ENCODE results near the gene RNF115.

RNF115 gene

DNA sequence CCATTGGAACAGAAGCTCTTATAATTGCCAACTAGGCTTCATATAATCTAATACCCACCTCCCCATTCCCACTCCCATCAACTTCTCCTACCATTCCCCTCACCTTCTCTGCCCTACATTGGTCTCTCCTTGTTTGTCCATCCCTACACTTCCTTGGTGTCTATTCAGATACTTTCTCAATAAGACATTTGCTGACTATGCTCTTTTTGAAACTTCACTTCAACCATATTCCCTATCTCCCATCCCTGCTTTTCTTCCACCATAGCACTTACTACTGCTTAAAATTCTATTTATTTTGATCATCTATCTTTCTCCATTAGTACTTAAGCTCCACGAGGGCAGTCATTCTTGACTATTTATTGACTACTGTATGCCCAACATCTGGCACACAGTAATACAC is 64.2 kb downstream of the RNF115 start:
- Histone ChIP-seq H3K18ac (ENCODE audit: low read length) (no peak overlapping the region), H3K4me1 (ENCODE audit: control insufficient read depth in 2 of 2, insufficient read depth in 1 of 2, low read depth in 1 of 2, low read length in 2 of 2) (no peaks in the 10 kb centered on the region), H3K4me3 (ENCODE audit: low read length in 2 of 2) (no peak overlapping the region), H2AK5ac (ENCODE audit: low read depth, low read length) (no peak overlapping the region), H3K4ac (ENCODE audit: low read length) (no peak overlapping the region), H3K9ac (ENCODE audit: low read depth, low read length, poor library complexity) (no peak overlapping the region), H3K27me3 (ENCODE audit: control insufficient read depth in 3 of 3, insufficient read depth in 3 of 3, low read depth in 1 of 3, low read length in 3 of 3) (no peaks in the 10 kb centered on the region), H3K27ac (replicated peaks; ENCODE audit: low read length) (no peak overlapping the region), H4K8ac (ENCODE audit: low read depth, low read length) (no peak overlapping the region), H2BK5ac (ENCODE audit: low read length) (no peak overlapping the region), H2BK12ac (ENCODE audit: low read length) (no peak overlapping the region), H2BK120ac (ENCODE audit: low read depth, low read length) (no peak overlapping the region), H2BK15ac (ENCODE audit: low read length) (no peak overlapping the region), H3K23ac (ENCODE audit: low read depth, low read length, poor library complexity) (no peak overlapping the region), H3K36me3 (replicated peaks in 1 of 2; ENCODE audit: control insufficient read depth in 2 of 2, insufficient read depth in 2 of 2, low read length in 2 of 2) (peaks cover 6 to 64% of the 10 kb centered on the region in 2 donors), H3K79me1 (ENCODE audit: low read depth, low read length) (no peaks in the 10 kb centered on the region), H3K14ac (ENCODE audit: low read length) (no peak overlapping the region), H3K9me3 (replicated peaks in 1 of 2; ENCODE audit: control insufficient read depth in 2 of 2, insufficient read depth in 1 of 2, low read depth in 1 of 2, low read length in 2 of 2) (peaks cover 4 to 25% of the 10 kb centered on the region in 2 donors), H4K91ac (ENCODE audit: low read depth, low read length, poor library complexity) (no peak overlapping the region), H3K4me2 (ENCODE audit: insufficient read depth, low read length, poor library complexity, severe bottlenecking) (no peak overlapping the region), H2AFZ (ENCODE audit: low read length) (no peak overlapping the region)
- DNase-seq (ENCODE audit: low spot score), result no peak
- WGBS, 2 donors (ENCODE audit: extremely low coverage in 2 of 2, insufficient read length in 2 of 2, insufficient replicate concordance in 1 of 2), result no CpG with 5 or more reads among the region's 1 CpG

- Histone ChIP-seq H4K8ac (ENCODE audit: low read depth, low read length) (no peak overlapping the region), H3K36me3 (replicated peaks in 1 of 2; ENCODE audit: control insufficient read depth in 2 of 2, insufficient read depth in 2 of 2, low read length in 2 of 2) (peaks cover 6 to 67% of the 10 kb centered on the region in 2 donors), H3K27me3 (ENCODE audit: control insufficient read depth in 3 of 3, insufficient read depth in 3 of 3, low read depth in 1 of 3, low read length in 3 of 3) (no peaks in the 10 kb centered on the region), H2BK5ac (ENCODE audit: low read length) (no peak overlapping the region), H3K4me2 (ENCODE audit: insufficient read depth, low read length, poor library complexity, severe bottlenecking) (no peak overlapping the region), H2BK12ac (ENCODE audit: low read length) (no peak overlapping the region), H3K4ac (ENCODE audit: low read length) (no peak overlapping the region), H3K9me3 (replicated peaks in 1 of 2; ENCODE audit: control insufficient read depth in 2 of 2, insufficient read depth in 1 of 2, low read depth in 1 of 2, low read length in 2 of 2) (peaks cover 4 to 25% of the 10 kb centered on the region in 2 donors), H3K14ac (ENCODE audit: low read length) (no peak overlapping the region), H3K4me1 (ENCODE audit: control insufficient read depth in 2 of 2, insufficient read depth in 1 of 2, low read depth in 1 of 2, low read length in 2 of 2) (no peaks in the 10 kb centered on the region), H3K23ac (ENCODE audit: low read depth, low read length, poor library complexity) (no peak overlapping the region), H3K4me3 (ENCODE audit: low read length in 2 of 2) (no peak overlapping the region), H2AFZ (ENCODE audit: low read length) (no peak overlapping the region), H2BK120ac (ENCODE audit: low read depth, low read length) (no peak overlapping the region), H3K9ac (ENCODE audit: low read depth, low read length, poor library complexity) (no peak overlapping the region), H3K18ac (ENCODE audit: low read length) (no peak overlapping the region), H3K79me1 (ENCODE audit: low read depth, low read length) (no peaks in the 10 kb centered on the region), H4K91ac (ENCODE audit: low read depth, low read length, poor library complexity) (no peak overlapping the region), H2BK15ac (ENCODE audit: low read length) (no peak overlapping the region), H2AK5ac (ENCODE audit: low read depth, low read length) (no peak overlapping the region), H3K27ac (replicated peaks; ENCODE audit: low read length) (no peak overlapping the region)
- no CpG with 5 or more reads among the region's 1 CpG for WGBS, 2 donors (ENCODE audit: extremely low coverage in 2 of 2, insufficient read length in 2 of 2, insufficient replicate concordance in 1 of 2)
- DNase-seq (ENCODE audit: low spot score), result no peak
Measured at GRCh38 chr1:145758575-145758974, 65.3 kb downstream of the RNF115 start.

GRCh38 chr1:145758116-145758515 is 65.8 kb downstream of the RNF115 start:
- no peaks in the 10 kb centered on the region for H3K79me1 ChIP-seq (ENCODE audit: low read depth, low read length)
- no peak overlapping the region for H3K9ac ChIP-seq (ENCODE audit: low read depth, low read length, poor library complexity)
- H4K8ac ChIP-seq (ENCODE audit: low read depth, low read length), result no peak overlapping the region
- H3K4ac ChIP-seq (ENCODE audit: low read length), result no peak overlapping the region
- peaks cover 6 to 69% of the 10 kb centered on the region in 2 donors for H3K36me3 ChIP-seq (replicated peaks in 1 of 2; ENCODE audit: control insufficient read depth in 2 of 2, insufficient read depth in 2 of 2, low read length in 2 of 2)
- no peak overlapping the region for H2AK5ac ChIP-seq (ENCODE audit: low read depth, low read length)
- no peaks in the 10 kb centered on the region for H3K27me3 ChIP-seq (ENCODE audit: control insufficient read depth in 3 of 3, insufficient read depth in 3 of 3, low read depth in 1 of 3, low read length in 3 of 3)
- no peak overlapping the region for H3K18ac ChIP-seq (ENCODE audit: low read length)
- H2AFZ ChIP-seq (ENCODE audit: low read length), result no peak overlapping the region
- no peak overlapping the region for H2BK12ac ChIP-seq (ENCODE audit: low read length)
- H2BK15ac ChIP-seq (ENCODE audit: low read length), result no peak overlapping the region
- H3K4me2 ChIP-seq (ENCODE audit: insufficient read depth, low read length, poor library complexity, severe bottlenecking), result no peak overlapping the region
- peaks cover 4 to 25% of the 10 kb centered on the region in 2 donors for H3K9me3 ChIP-seq (replicated peaks in 1 of 2; ENCODE audit: control insufficient read depth in 2 of 2, insufficient read depth in 1 of 2, low read depth in 1 of 2, low read length in 2 of 2)
- no peak overlapping the region for H4K91ac ChIP-seq (ENCODE audit: low read depth, low read length, poor library complexity)
- H3K27ac ChIP-seq (replicated peaks; ENCODE audit: low read length), result no peak overlapping the region
- H3K14ac ChIP-seq (ENCODE audit: low read length), result no peak overlapping the region
- H2BK120ac ChIP-seq (ENCODE audit: low read depth, low read length), result no peak overlapping the region
- H3K23ac ChIP-seq (ENCODE audit: low read depth, low read length, poor library complexity), result no peak overlapping the region
- DNase-seq (ENCODE audit: low spot score), result no peak
- no peaks in the 10 kb centered on the region for H3K4me1 ChIP-seq (ENCODE audit: control insufficient read depth in 2 of 2, insufficient read depth in 1 of 2, low read depth in 1 of 2, low read length in 2 of 2)
- H3K4me3 ChIP-seq (ENCODE audit: low read length in 2 of 2), result no peak overlapping the region
- WGBS, 2 donors (ENCODE audit: extremely low coverage in 2 of 2, insufficient read length in 2 of 2, insufficient replicate concordance in 1 of 2), result no CpG with 5 or more reads among the region's 1 CpG
- H2BK5ac ChIP-seq (ENCODE audit: low read length), result no peak overlapping the region

GRCh38 chr1:145757420-145757819 is 66.5 kb downstream of the RNF115 start:
- no peak overlapping the region for H2BK120ac ChIP-seq (ENCODE audit: low read depth, low read length)
- no peaks in the 10 kb centered on the region for H3K4me1 ChIP-seq (ENCODE audit: control insufficient read depth in 2 of 2, insufficient read depth in 1 of 2, low read depth in 1 of 2, low read length in 2 of 2)
- no peak overlapping the region for H2BK15ac ChIP-seq (ENCODE audit: low read length)
- H3K23ac ChIP-seq (ENCODE audit: low read depth, low read length, poor library complexity), result no peak overlapping the region
- no peak overlapping the region for H2BK5ac ChIP-seq (ENCODE audit: low read length)
- no peak overlapping the region for H3K4ac ChIP-seq (ENCODE audit: low read length)
- H3K79me1 ChIP-seq (ENCODE audit: low read depth, low read length), result no peaks in the 10 kb centered on the region
- DNase-seq (ENCODE audit: low spot score), result no peak
- H3K36me3 ChIP-seq (replicated peaks in 1 of 2; ENCODE audit: control insufficient read depth in 2 of 2, insufficient read depth in 2 of 2, low read length in 2 of 2), result peaks cover 4 to 67% of the 10 kb centered on the region in 2 donors
- no peak overlapping the region for H3K18ac ChIP-seq (ENCODE audit: low read length)
- no peak overlapping the region for H3K4me2 ChIP-seq (ENCODE audit: insufficient read depth, low read length, poor library complexity, severe bottlenecking)
- H4K91ac ChIP-seq (ENCODE audit: low read depth, low read length, poor library complexity), result no peak overlapping the region
- no peak overlapping the region for H3K4me3 ChIP-seq (ENCODE audit: low read length in 2 of 2)
- H3K14ac ChIP-seq (ENCODE audit: low read length), result no peak overlapping the region
- H3K27me3 ChIP-seq (ENCODE audit: control insufficient read depth in 3 of 3, insufficient read depth in 3 of 3, low read depth in 1 of 3, low read length in 3 of 3), result no peaks in the 10 kb centered on the region
- no peak overlapping the region for H2AFZ ChIP-seq (ENCODE audit: low read length)
- no peak overlapping the region for H4K8ac ChIP-seq (ENCODE audit: low read depth, low read length)
- H3K9ac ChIP-seq (ENCODE audit: low read depth, low read length, poor library complexity), result no peak overlapping the region
- no peak overlapping the region for H2BK12ac ChIP-seq (ENCODE audit: low read length)
- no CpG with 5 or more reads among the region's 2 CpGs for whole genome bisulfite sequencing, 2 donors (ENCODE audit: extremely low coverage in 2 of 2, insufficient read length in 2 of 2, insufficient replicate concordance in 1 of 2)
- H3K27ac ChIP-seq (replicated peaks; ENCODE audit: low read length), result no peak overlapping the region
- H3K9me3 ChIP-seq (replicated peaks in 1 of 2; ENCODE audit: control insufficient read depth in 2 of 2, insufficient read depth in 1 of 2, low read depth in 1 of 2, low read length in 2 of 2), result peaks cover 2 to 19% of the 10 kb centered on the region in 2 donors
- H2AK5ac ChIP-seq (ENCODE audit: low read depth, low read length), result no peak overlapping the region

All from neuronal stem cell (in vitro differentiated cells).